Tibial artery (tissue), 4 donors: ENCODE data around the gene NFATC3.

Source experiments
- DNase-seq, 2 donors: peaks; one replicate each; pipeline ENCODE4 v3.0.0-alpha.2; 2019
- H3K27ac ChIP-seq, 2 donors: fragments of 200-600 bp; sonication (generic) in 1 of 2; 1 replicate in 1 of 2; 2 replicates in 1 of 2; pipeline ENCODE4 v1.5.1; 2018 to 2019; ENCODE audit warnings: mild to moderate bottlenecking in 1 of 2
- H3K27me3 ChIP-seq, 2 donors: fragments of 200-600 bp; sonication (generic) in 1 of 2; one replicate each; pipeline versions ENCODE4 v1.5.1 to v1.6.0; 2016 to 2019
- H3K36me3 ChIP-seq, 3 donors: fragments of 200-600 bp; sonication (generic) in 2 of 3; one replicate each; pipeline ENCODE4 v1.5.1; 2016 to 2019; ENCODE audit warnings: mild to moderate bottlenecking in 2 of 3
- H3K4me1 ChIP-seq, 4 donors: fragments of 200-600 bp; sonication (generic) in 2 of 4; 1 replicate in 3 of 4; 2 replicates in 1 of 4; pipeline ENCODE4 v1.5.1; 2016 to 2019
- H3K4me3 ChIP-seq, 2 donors: fragments of 200-600 bp; sonication (generic) in 1 of 2; 1 replicate in 1 of 2; 2 replicates in 1 of 2; pipeline ENCODE4 v1.5.1; 2018 to 2019; ENCODE audit warnings: mild to moderate bottlenecking in 2 of 2
- H3K9me3 ChIP-seq, 3 donors: fragments of 200-600 bp; sonication (generic) in 1 of 3; one replicate each; pipeline ENCODE4 v1.5.1; 2016 to 2019
- intact Hi-C: fragments of 100-400 bp; cut with DNase I; formaldehyde crosslinking; loops from one replicate; pipeline ENCODE4 v1.15.0; 2023; ENCODE audit warnings: low total_unique reads
- TF ChIP-seq, protein P1 (sequence below), 2 experiments: fragments of 200-600 bp in 1 of 2; fragments of 450-650 bp in 1 of 2; IDR thresholded peaks; one replicate each; pipeline ENCODE4 v1.5.1; 2017 to 2019; ENCODE audit warnings: antibody characterized with exemption in 2 of 2, mild to moderate bottlenecking in 1 of 2, moderate library complexity in 1 of 2

NFATC3 gene

DNA sequence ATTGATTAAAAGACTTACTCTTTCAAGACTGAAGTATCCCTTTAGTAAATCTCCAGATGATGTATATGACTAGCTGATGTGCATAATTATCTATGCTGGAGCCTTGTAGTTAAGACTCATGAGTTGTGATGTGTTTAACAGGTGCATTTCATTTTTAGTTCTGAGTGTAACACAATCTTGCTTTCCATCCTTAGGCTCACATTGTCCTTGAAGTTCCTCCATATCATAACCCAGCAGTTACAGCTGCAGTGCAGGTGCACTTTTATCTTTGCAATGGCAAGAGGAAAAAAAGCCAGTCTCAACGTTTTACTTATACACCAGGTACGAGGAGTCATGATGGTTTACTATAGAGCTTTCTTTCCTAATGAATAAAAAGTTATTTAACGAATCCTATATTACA is 97.9 kb downstream of the NFATC3 start:
- no peak overlapping the region for H3K27ac ChIP-seq
- intact Hi-C loops, result no loop called here
- TF ChIP-seq, protein P1, sequence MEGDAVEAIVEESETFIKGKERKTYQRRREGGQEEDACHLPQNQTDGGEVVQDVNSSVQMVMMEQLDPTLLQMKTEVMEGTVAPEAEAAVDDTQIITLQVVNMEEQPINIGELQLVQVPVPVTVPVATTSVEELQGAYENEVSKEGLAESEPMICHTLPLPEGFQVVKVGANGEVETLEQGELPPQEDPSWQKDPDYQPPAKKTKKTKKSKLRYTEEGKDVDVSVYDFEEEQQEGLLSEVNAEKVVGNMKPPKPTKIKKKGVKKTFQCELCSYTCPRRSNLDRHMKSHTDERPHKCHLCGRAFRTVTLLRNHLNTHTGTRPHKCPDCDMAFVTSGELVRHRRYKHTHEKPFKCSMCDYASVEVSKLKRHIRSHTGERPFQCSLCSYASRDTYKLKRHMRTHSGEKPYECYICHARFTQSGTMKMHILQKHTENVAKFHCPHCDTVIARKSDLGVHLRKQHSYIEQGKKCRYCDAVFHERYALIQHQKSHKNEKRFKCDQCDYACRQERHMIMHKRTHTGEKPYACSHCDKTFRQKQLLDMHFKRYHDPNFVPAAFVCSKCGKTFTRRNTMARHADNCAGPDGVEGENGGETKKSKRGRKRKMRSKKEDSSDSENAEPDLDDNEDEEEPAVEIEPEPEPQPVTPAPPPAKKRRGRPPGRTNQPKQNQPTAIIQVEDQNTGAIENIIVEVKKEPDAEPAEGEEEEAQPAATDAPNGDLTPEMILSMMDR (IDR thresholded peaks at IDR 0.05), result no peak
- peaks cover 26 to 90% (median 46%) of the 10 kb centered on the region in 3 donors for H3K36me3 ChIP-seq
- no peak overlapping the region for H3K4me3 ChIP-seq
- no peak for DNase-seq
- no peaks in the 10 kb centered on the region for H3K9me3 ChIP-seq
- H3K27me3 ChIP-seq, result no peaks in the 10 kb centered on the region
- H3K4me1 ChIP-seq, result no peaks in the 10 kb centered on the region

DNA sequence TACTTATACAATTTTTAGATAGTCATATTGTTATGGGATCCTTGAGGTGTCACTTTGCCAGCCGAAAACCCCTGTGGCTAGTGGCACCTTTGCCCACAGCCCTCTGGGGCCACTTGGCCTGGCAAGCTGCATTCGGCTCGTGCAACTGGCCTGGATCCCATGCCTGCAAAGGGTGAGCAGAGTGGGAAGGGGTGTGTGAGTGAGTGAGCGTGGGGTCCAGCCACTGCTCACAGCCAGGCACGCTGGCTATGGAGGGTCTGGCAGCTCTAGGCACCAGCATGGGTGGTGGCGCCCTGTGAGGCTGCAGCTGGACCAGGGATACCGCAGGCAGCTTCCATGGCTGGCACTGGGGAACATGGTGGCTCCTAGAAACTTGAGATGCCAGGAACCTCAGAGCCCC is 101.7 kb downstream of the NFATC3 start:
- Histone ChIP-seq H3K9me3 (no peaks in the 10 kb centered on the region), H3K27me3 (no peaks in the 10 kb centered on the region), H3K36me3 (peaks cover 31 to 94% (median 46%) of the 10 kb centered on the region in 3 donors), H3K27ac (no peak overlapping the region), H3K4me3 (no peak overlapping the region), H3K4me1 (no peaks in the 10 kb centered on the region)
- TF ChIP-seq, protein P1 (IDR thresholded peaks at IDR 0.05), result no peak
- intact Hi-C loops, result no loop called here
- no peak for DNase-seq

DNA sequence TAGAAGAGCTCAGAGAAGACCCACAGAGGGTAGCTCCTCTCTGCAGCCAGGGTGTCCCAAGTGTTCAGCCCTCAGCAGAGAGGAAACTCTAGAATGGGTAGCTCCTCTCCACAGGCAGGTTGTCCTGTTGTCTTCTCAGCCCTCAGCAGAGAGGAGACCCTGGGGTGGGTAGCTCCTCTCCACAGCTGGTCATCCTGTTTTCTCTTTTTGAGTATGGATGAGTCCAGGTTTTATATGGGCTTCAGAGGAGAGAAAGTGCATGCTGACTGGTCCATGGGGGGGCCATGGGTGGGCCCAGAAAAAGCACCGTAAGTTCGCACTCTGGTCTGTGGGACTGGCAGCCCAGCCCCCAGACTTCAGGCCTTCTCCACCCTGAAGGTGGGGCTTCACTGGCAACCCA is 102.3 kb downstream of the NFATC3 start:
- no peaks in the 10 kb centered on the region for H3K27me3 ChIP-seq
- H3K36me3 ChIP-seq, result peaks cover 32 to 91% (median 49%) of the 10 kb centered on the region in 3 donors
- DNase-seq, result no peak
- intact Hi-C loops, result no loop called here
- no peak overlapping the region for H3K27ac ChIP-seq
- H3K4me1 ChIP-seq, result no peaks in the 10 kb centered on the region
- no peak overlapping the region for H3K4me3 ChIP-seq
- TF ChIP-seq, protein P1 (IDR thresholded peaks at IDR 0.05), result no peak
- H3K9me3 ChIP-seq, result no peaks in the 10 kb centered on the region

DNA sequence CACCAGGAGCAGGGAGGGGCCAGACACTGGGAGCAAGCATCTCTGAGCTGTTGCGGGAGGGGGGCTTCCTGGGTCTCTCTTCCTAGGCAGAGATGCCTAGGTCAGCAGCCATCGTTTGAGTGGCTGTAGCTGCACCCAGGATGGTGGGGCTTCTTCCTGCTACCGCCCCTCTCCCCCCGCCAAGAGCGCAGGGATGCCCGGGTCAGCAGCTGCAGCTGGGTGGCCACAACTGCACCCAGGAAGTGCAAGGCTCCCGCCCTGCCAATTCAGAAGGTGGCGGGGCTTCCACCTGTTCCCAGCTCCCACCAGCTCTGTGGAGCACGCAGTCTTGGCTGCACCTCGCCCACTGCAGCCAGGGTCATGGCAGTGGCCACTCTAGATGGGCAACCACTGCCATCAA is 103.0 kb downstream of the NFATC3 start:
- no peak for DNase-seq
- intact Hi-C loops, result no loop called here
- H3K36me3 ChIP-seq, result peaks cover 31 to 91% (median 53%) of the 10 kb centered on the region in 3 donors
- TF ChIP-seq, protein P1 (IDR thresholded peaks at IDR 0.05), result no peak
- no peak overlapping the region for H3K27ac ChIP-seq
- no peaks in the 10 kb centered on the region for H3K4me1 ChIP-seq
- no peaks in the 10 kb centered on the region for H3K9me3 ChIP-seq
- H3K4me3 ChIP-seq, result no peak overlapping the region
- no peaks in the 10 kb centered on the region for H3K27me3 ChIP-seq

DNA sequence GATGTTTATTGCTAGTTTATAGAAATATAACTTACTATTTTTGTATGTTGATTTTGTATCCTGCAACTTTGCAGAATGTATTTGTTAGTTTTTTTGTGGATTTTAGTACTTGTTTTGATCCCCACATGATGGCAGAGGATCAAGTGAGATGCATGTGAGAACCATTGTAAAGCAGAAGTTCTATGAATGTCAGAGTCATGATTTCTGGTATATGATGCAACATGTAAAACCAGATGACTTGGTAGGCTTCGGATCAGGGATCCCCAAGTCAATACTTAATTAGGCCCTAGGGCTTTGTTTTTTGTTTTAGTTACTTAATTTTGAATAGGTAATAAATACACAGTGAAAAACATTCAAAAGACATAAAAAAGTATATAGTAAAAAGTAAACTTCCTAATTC is 104.9 kb downstream of the NFATC3 start:
- H3K4me1 ChIP-seq, result no peaks in the 10 kb centered on the region
- intact Hi-C loops, result no loop called here
- H3K4me3 ChIP-seq, result no peak overlapping the region
- DNase-seq, result no peak
- no peak overlapping the region for H3K27ac ChIP-seq
- no peaks in the 10 kb centered on the region for H3K9me3 ChIP-seq
- TF ChIP-seq, protein P1 (IDR thresholded peaks at IDR 0.05), result no peak
- H3K36me3 ChIP-seq, result peaks cover 20 to 86% (median 42%) of the 10 kb centered on the region in 3 donors
- no peaks in the 10 kb centered on the region for H3K27me3 ChIP-seq
